Adipocyte (in vitro differentiated cells): ENCODE measurements around the gene POLR2L.

ENCODE experiments used
- DNase-seq: peaks from one replicate; pipeline ENCODE4 v3.0.0-alpha.2; 2015; ENCODE audit warnings: low read depth
- H3K27me3 ChIP-seq: replicated peaks from 2 replicates; pipeline ENCODE4 v1.7.0; 2013; ENCODE audit warnings: mild to moderate bottlenecking, low read length, moderate library complexity; ENCODE audit not compliant: control insufficient read depth, insufficient read depth
- H3K36me3 ChIP-seq: 2 replicates; pipeline ENCODE4 v1.7.0; 2013; ENCODE audit warnings: low read length, mild to moderate bottlenecking, moderate library complexity; ENCODE audit not compliant: control insufficient read depth, insufficient read depth, severe bottlenecking
- H3K4me1 ChIP-seq: 2 replicates; pipeline ENCODE4 v1.7.0; 2013; ENCODE audit warnings: mild to moderate bottlenecking, low read length, moderate library complexity; ENCODE audit not compliant: control insufficient read depth, insufficient read depth
- H3K4me3 ChIP-seq: 2 replicates; pipeline ENCODE4 v1.7.0; 2013; ENCODE audit warnings: mild to moderate bottlenecking, low read length, moderate library complexity
- H3K9ac ChIP-seq: 2 replicates; pipeline ENCODE4 v1.7.0; 2013; ENCODE audit warnings: mild to moderate bottlenecking, low read length, moderate library complexity
- H3K9me3 ChIP-seq: 2 replicates; pipeline ENCODE4 v1.7.0; 2013; ENCODE audit warnings: mild to moderate bottlenecking, low read length, moderate library complexity; ENCODE audit not compliant: control insufficient read depth

The POLR2L gene

DNA sequence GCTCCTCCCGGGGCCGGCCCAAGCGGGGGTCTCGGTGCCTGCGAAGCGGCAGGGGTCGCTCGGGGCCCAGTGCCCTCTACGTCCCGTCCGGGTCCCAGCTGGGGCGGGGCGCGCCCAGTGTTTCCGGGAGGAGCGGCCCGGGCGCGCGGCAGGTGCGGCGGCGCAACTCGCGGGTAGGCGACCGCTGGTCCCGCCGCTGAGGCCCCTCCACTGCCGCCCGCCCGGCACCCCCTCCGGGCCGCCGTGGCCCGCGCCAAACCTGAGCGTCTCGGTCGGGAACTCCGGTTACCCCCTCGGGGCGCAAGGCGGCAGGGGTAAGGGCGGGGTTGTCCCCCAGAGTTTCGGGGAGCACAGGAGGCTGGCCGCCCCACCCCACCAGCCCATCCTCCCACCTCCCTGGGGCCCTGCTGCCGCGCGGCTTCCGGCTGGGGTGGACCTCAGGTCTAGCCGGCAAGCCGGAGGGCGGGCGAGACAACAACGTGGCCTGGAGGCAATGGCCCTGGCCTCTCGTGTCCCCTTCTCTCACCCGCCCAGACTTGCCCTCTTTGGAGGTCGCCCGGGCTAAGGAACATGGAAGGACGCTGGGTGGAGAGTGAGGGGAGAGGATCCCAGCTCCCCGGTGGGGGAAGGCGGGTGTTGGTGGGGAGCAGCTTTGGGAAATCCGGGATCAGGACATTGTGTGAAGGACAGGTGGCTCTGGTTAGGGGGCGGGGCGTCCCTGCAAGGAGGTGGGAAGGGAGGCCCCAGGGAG is 15.0 kb downstream of the POLR2L start:
- H3K9ac ChIP-seq = no peak overlapping the region
- peaks cover 37% of the 10 kb centered on the region for H3K4me1 ChIP-seq
- no peak for DNase-seq
- no peaks in the 10 kb centered on the region for H3K27me3 ChIP-seq
- H3K9me3 ChIP-seq = no peaks in the 10 kb centered on the region
- peaks cover 35% of the 10 kb centered on the region for H3K36me3 ChIP-seq
- H3K4me3 ChIP-seq = peak overlapping the region; percentile 37

GRCh38 chr11:826836-827145 is 15.5 kb downstream of the POLR2L start:
- no peaks in the 10 kb centered on the region for H3K9me3 ChIP-seq
- H3K27me3 ChIP-seq = no peaks in the 10 kb centered on the region
- peaks cover 37% of the 10 kb centered on the region for H3K4me1 ChIP-seq
- H3K4me3 ChIP-seq = peak overlapping the region; percentile 37
- no peak for DNase-seq
- H3K36me3 ChIP-seq = peaks cover 41% of the 10 kb centered on the region
- H3K9ac ChIP-seq = no peak overlapping the region

GRCh38 chr11:826227-826621 is 16.1 kb downstream of the POLR2L start:
- peak overlapping the region; percentile 20 for H3K9ac ChIP-seq
- no peaks in the 10 kb centered on the region for H3K27me3 ChIP-seq
- H3K4me3 ChIP-seq = no peak overlapping the region
- H3K4me1 ChIP-seq = peaks cover 39% of the 10 kb centered on the region
- H3K9me3 ChIP-seq = no peaks in the 10 kb centered on the region
- H3K36me3 ChIP-seq = peaks cover 46% of the 10 kb centered on the region
- no peak for DNase-seq

GRCh38 chr11:825366-826226 is 16.7 kb downstream of the POLR2L start:
- Histone ChIP-seq H3K27me3 (no peaks in the 10 kb centered on the region), H3K9ac (peak overlapping the region; percentile 20), H3K36me3 (peaks cover 52% of the 10 kb centered on the region), H3K9me3 (no peaks in the 10 kb centered on the region), H3K4me1 (peaks cover 41% of the 10 kb centered on the region), H3K4me3 (no peak overlapping the region)
- DNase-seq = no peak

- DNase-seq = no peak
- Histone ChIP-seq H3K9me3 (no peaks in the 10 kb centered on the region), H3K9ac (peak overlapping the region; percentile 20), H3K27me3 (no peaks in the 10 kb centered on the region), H3K4me1 (peaks cover 39% of the 10 kb centered on the region), H3K4me3 (no peak overlapping the region), H3K36me3 (peaks cover 58% of the 10 kb centered on the region)
Measured at GRCh38 chr11:824942-825341, 17.4 kb downstream of the POLR2L start.

DNA sequence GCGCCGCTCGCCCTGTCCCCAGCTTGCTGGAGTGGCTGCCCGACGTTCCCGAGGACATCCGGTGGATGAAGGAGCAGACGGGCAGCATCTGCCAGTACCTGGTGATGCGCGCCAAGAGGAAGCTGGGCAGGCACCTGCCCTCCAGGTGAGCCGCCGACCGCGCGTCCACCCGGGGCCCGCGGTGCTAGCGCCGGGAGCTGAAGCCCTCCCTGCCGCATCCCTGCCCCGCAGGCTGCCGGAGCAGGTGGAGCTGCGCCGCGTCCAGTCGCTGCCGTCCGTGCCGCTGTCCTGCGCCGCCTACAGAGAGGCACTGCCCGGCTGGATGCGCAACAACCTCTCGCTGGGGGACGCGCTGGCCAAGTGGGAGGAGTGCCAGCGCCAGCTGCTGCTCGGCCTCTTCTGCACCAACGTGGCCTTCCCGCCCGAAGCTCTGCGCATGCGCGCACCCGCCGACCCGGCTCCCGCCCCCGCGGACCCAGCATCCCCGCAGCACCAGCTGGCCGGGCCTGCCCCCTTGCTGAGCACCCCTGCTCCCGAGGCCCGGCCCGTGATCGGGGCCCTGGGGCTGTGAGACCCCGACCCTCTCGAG is 17.9 kb downstream of the POLR2L start:
- no peak for DNase-seq
- H3K9ac ChIP-seq = no peak overlapping the region
- H3K27me3 ChIP-seq = no peaks in the 10 kb centered on the region
- no peaks in the 10 kb centered on the region for H3K9me3 ChIP-seq
- H3K4me3 ChIP-seq = no peak overlapping the region
- H3K36me3 ChIP-seq = peaks cover 58% of the 10 kb centered on the region
- peaks cover 34% of the 10 kb centered on the region for H3K4me1 ChIP-seq

DNA sequence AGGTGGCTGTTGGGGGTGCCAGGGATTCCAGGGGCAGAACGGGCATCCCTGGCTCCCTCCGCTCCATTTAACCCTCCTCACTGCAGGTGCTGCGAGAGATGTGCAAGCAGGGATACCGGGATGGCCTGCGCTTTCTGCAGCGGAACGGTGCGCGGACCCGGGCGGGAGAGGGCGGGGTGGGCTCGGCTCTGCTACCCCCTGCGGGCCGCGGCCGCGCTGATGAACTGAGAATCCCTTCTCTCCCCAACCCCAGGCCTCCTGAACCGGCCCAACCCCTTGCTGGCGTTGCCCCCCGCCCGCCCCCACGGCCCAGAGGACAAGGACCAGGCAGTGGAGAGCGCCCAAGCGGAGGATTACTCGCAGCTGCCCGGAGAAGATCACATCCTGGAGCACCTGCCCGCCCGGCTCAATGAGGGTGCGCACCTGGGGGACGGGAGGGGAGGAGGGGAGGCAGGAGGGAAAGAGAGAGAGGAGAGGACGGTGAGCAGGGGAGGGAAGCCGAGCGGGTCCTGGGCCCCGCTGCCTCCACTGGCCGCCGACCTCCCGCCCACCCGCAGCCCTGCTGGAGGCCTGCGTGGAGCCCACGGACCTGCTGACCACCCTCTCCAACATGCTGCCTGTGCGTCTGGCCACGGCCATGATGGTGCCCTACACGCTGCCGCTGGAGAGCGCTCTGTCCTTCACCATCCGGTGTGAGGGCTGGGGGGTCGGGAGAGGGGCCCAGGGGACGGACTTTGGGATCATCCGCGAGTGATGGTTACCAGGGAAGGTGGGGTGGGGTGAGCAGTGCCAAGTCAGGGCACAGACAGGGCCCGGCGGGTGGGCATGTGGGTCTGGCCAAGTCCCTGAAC is 18.7 kb downstream of the POLR2L start:
- Histone ChIP-seq H3K9me3 (no peaks in the 10 kb centered on the region), H3K9ac (peak overlapping the region; percentile 99), H3K4me1 (peaks cover 27% of the 10 kb centered on the region), H3K27me3 (no peaks in the 10 kb centered on the region), H3K4me3 (no peak overlapping the region), H3K36me3 (peaks cover 58% of the 10 kb centered on the region)
- no peak for DNase-seq

DNA sequence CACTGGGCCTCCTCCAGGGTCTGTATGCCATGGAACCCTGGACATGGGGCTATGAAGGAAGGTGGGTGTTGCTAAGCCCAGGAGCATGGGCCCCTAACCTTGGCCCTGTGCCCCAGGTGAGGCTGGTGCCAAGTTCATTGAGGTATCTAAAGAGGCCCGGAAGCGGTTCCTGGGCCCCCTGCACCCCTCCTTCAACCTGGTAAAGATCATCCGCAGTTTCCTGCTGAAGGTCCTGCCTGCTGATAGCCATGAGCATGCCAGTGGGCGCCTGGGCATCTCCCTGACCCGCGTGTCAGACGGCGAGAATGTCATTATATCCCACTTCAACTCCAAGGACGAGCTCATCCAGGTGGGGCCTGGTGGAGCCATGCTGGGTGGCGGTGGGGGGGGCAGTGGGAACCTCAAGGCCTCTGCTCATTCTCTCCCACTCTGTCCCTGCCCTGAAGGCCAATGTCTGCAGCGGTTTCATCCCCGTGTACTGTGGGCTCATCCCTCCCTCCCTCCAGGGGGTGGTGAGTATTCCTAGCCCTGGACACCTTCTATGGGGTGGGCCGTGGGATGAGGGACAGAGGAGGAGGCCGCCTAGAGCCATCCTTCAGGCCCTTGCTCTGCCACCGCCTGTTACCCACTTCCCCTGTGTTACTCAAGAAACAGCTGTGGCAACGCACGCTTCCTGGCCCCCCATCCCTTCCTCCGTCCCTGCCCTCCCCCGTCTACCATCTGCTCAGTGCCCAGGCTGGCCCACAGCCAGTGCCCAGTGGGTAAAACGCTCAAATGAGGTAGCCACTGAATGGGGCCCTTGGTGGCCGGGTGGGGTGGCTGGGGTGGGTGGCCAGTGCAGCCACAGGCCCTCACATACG is 20.6 kb downstream of the POLR2L start:
- peak overlapping the region; percentile 99 for H3K9ac ChIP-seq
- peaks cover 58% of the 10 kb centered on the region for H3K36me3 ChIP-seq
- no peak for DNase-seq
- H3K4me1 ChIP-seq = peaks cover 32% of the 10 kb centered on the region
- H3K4me3 ChIP-seq = peak overlapping the region; percentile 94
- H3K27me3 ChIP-seq = no peaks in the 10 kb centered on the region
- H3K9me3 ChIP-seq = no peaks in the 10 kb centered on the region

DNA sequence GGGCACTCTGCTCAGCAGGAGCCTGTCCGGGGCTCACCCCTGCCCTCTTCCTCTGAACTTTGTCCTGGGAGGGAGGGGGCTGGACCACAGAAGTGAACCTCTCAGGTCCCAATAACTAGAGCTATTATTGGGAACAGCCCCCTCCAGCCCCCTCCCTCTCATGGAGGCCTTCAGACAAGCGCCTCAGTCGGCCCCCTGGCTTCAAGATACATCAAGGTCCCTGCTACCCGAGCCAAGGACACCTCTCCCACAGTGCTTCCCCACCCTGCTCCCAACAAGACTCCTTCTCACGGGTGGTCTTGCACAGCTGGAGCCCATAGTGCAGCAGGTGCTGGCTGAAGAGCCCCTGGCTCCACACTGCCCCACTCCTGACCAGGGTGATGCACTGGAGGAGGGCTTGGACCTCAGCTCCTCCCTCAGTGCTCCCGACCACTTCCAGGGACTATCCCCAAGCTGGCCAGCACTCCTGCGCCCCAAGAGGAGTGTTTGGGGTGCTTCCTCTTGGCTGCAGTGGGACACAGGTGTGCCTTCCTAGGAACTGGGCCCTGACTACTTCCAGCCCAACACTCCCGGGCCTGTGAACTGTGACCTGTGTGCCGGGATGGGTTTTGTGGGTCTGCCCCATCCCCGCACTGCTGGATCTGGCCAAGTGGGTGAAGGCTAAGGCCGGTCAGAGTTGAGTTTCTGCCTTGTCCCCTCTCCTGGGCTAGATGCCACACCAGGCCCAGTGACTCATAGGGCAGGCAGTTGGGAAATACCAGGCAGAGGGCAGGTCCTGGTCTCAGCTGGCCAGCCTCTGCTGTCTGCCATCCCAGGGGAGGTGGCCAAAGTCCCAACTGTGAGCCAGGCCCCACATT is 21.4 kb downstream of the POLR2L start:
- Histone ChIP-seq H3K4me1 (peaks cover 36% of the 10 kb centered on the region), H3K9me3 (no peaks in the 10 kb centered on the region), H3K4me3 (peak overlapping the region; percentile 94), H3K36me3 (peaks cover 58% of the 10 kb centered on the region), H3K27me3 (no peaks in the 10 kb centered on the region), H3K9ac (peak overlapping the region; percentile 99)
- peak; percentile 87 for DNase-seq
